GM12891 (cell line): ENCODE results near the gene BPNT1.

ENCODE experiments used
- POLR2A ChIP-seq: IDR thresholded peaks from 2 replicates; pipeline ENCODE4 v1.6.1; 2011; ENCODE audit warnings: low read depth, low read length, control low read depth
- TAF1 ChIP-seq: IDR thresholded peaks from 2 replicates; pipeline ENCODE4 v1.6.1; 2011; ENCODE audit warnings: low read depth, low read length, control low read depth

- TF ChIP-seq POLR2A = no peak
- no peak for TF ChIP-seq TAF1
Measured at GRCh38 chr1:220127076-220127475, 37.5 kb upstream of the BPNT1 start.
